ENCODE results near the gene ZNF507.
A peak's percentile ranks its signal among the peaks of the same experiment; 100 is the strongest.

The ZNF507 gene

GRCh38 chr19:32339988-32340874 lies 5.2 kb upstream of the ZNF507 start:
- peak; percentile 25 to 70 for DNase-seq

GRCh38 chr19:32342695-32343094 lies 2.7 kb upstream of the ZNF507 start:
- DNase-seq = no peak

DNA sequence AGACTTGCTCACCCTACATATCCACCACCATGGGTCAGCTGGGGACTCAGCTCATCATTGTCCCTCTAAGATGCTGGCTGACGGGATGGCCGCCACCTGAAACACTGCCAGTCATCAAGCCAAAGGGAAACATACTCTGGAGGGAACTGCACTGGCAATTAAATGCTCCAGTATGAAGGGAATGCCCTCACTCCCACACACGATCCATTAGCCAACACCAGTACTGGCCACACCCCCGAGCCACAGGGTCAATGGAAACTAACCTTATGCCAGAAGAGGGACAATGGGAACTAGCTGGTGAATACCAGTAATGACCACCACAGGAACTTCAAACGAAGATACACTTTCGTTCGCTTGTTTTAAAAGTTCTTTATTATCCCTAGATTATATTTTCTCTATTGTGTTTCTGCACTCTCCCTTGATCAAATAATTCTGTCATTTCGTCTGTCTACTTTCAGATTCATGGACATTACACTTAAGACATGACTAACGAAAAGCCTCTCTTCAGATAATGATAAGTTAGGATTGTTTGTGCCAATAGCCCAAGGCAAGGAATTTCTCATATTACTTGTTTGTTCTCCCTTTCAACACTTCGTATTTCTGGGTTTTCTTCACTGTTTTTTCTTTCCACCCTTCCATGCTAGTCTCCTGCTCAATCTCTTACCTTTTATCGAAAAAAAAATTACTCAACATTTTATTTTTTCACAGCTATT lies 1.7 kb upstream of the ZNF507 start:
- peak; percentile 73 to 76 for DNase-seq

DNA sequence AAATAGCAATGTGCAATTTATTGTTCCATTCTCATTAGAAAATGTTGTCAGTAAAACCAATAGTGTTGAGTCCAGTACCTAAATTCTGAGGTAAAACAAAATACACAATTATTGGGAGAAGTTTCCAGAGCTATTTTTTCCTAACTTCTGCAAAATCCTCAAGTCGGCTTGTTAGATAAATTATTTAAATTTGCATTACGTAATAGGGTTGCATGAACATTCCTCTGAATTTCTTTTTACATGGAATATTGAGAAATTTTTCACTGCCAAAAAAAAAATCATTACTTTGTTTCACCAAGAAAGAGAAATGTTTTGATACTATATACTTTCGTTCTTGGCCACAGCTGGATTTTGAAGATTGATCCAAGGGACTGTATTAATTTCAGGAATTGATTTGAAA lies 1.5 kb downstream of the ZNF507 start:
- DNase-seq = no peak

- no peak for DNase-seq
Measured at GRCh38 chr19:32347573-32347972, 2.2 kb downstream of the ZNF507 start.

GRCh38 chr19:32349051-32349450 lies 3.6 kb downstream of the ZNF507 start:
- DNase-seq = no peak

DNA sequence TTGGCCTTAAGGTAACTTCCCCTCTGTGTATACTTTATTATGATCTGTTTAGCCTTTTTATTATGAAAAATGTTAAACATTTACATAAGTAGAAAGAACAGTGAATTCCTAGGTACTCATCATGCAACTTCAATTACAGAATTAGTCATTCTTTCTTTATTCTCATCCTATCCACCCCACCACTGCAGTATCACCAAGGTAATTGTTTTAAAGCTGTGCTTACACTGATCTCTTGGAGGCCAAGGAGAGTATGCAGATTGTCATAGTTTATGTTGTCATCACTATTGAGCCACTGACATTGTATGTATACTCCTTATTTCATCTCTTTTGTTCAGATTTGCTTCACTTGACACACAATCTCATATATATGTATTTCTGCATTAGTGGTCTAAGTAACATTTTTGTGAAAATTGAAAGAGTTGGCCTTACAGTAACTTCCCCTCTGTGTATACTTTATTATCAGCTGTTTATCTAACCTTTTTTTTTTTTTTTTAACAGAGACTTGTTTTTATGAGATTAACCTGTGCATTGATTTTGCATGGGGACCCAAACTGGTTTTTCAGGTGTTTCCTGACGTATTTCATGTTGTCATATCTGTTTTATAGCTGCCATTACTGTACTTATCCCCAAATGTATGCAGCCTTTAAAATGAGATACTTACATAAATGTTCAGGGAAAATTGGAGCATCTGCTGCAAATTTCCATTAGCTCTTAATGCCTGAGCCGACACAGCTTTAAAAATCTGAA lies 4.5 kb downstream of the ZNF507 start:
- DNase-seq = no peak

- DNase-seq = peak in 1 of 2 donors; percentile 16
Measured at GRCh38 chr19:32350471-32350865, 5.1 kb downstream of the ZNF507 start.

DNA sequence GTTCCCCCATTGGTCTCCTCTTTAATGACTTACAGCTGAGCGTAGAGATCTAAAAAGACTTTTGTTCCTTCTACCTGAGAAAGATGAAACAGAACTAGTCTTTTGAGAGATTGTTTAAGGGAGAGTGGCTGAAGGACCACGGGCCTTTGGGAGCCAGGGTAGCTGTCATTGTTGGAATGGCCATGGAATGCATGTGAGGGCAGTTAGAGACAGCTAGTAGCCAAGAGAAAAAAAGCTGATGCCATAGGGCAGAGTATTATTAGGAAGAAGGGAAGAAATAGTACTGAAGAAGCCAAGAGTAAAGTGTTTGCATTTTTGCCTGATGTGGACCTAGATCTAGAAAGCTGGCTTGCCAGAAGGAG lies 5.6 kb downstream of the ZNF507 start:
- no peak for DNase-seq

GRCh38 chr19:32352241-32352630 lies 6.8 kb downstream of the ZNF507 start:
- DNase-seq = no peak

- no peak for DNase-seq
Measured at GRCh38 chr19:32354345-32354744, 8.9 kb downstream of the ZNF507 start.

GRCh38 chr19:32355309-32355708 lies 9.9 kb downstream of the ZNF507 start:
- no peak for DNase-seq

DNA sequence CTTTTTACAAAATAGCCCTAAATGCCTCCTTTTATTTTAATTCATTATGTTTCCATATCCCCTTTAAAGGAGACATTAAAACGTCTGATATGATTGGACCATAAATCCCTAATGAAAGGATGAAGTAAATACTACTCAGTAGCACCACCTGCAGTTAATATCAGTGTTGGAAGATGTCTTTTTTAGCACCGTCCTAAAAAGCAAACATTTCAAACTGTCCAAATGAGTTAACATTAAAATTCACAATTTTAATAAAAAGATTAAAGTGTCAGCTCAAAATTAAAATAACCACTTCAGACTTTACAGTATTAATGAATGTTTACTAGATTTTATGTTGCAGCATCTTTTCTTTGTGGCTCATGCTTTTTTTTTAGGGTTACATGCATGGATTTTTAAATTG lies 12.3 kb downstream of the ZNF507 start:
- DNase-seq = peak in 1 of 2 donors; percentile 29

GRCh38 chr19:32358321-32358720 lies 12.9 kb downstream of the ZNF507 start:
- no peak for DNase-seq

DNA sequence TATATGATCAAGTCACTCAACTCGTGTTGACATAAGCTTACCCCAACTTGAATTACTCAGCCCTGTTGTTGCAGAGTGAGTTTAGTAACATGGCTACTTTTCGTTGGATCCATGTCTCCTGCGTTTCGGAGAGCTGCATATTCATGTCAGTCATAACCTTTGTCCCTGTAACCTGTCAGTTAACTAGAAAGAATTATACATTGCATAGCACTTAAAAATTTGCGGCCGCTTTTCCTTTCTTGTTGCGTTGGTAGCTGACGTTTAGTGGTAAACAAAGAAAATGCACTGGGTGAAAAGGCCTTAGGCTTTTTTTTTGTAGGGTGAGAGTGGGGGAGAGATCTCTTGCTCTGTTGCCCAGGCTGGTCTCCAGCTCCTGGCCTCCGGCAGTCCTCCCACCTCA lies 14.2 kb downstream of the ZNF507 start:
- no peak for DNase-seq

GRCh38 chr19:32361574-32362317 lies 16.3 kb downstream of the ZNF507 start:
- DNase-seq = no peak

GRCh38 chr19:32362318-32362691 lies 16.9 kb downstream of the ZNF507 start:
- DNase-seq = no peak

DNA sequence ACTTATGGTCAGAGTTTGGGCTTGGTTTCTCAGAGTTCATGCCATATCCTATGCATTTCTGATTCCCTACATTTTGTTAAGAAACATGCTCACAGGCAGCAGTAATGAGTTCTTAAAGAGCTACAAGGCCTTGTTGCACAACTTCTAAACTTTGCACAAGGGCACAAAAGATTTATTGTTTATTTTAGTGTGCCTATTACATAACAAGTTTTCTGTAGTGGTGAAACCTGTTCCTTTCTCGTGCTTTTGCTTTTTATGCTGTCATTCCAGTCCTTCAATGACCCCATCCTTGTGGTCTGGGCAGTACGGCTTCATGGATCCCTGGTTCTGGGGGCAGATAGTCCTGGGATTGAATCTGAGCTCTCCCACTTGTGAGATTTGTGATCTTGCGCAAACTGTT lies 17.8 kb downstream of the ZNF507 start:
- DNase-seq = no peak

DNA sequence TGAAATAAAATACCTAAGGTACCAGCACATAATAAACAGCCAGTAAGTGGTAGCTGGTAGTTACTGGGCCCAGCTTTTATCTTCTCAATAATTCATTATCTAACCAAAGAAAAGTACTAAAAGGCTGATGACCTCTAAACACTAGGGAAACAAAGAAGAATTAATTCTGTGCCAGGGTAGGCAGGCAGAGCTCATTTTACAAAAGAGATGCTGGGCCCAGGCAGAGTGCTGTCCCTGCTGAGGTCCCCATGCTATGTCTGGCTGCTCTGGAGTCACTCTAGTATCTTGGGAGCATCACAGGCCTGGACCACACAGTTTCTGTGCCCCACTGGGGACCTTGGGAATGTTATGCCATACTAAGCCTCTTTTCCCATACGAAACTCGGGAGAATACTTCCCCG lies 18.2 kb downstream of the ZNF507 start:
- DNase-seq = no peak

- no peak for DNase-seq
Measured at GRCh38 chr19:32364040-32364439, 18.6 kb downstream of the ZNF507 start.

GRCh38 chr19:32367063-32367462 lies 21.7 kb downstream of the ZNF507 start:
- DNase-seq = no peak

DNA sequence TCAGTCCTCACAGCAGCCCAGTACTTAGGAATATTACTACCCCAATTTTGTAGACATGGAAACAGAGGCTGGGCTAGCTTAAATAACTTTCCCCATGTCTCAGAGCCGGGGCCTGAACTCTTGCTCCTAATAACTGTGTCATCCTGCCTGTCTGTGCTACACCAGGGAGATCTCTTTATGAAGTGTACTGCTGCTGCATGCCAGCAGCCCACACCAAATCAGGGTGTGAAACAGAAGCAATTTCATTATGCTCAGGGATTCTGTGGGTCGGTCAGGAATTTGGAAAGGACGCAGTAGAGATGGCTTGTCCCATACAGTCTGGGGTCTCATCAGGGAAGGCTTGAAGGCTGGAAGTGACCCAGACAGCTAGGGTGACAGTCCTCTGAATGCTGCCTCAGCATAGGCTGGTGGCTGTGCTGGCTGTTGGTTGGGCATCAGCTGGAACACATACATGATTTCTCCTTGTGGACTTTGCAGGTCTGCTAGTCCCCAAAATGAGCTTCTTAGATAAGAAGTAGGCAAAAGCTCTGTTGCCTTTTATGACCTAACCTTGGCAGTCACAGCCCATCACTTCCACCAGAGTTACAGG lies 22.6 kb downstream of the ZNF507 start:
- no peak for DNase-seq

DNA sequence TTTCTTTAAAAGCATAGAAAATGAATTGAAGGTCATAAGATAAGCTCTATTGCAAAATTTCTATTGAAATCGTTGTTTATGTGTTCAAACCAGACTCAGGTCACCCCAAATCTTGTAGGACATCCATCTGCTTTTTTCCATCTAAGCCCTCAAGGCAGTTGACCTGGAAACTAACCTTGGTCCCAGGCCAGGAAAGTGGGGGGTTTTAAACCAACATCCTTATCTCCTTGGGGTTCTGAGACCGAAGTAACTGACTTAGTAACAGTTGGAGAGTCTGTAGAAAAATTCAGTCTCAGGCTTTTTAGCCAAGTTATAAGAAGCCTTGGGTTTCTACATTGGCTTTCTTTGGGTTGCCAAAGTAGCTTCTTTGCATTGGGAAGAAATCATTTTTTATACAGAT lies 23.4 kb downstream of the ZNF507 start:
- no peak for DNase-seq
